ENCODE data around the gene CFAP69.
"Not testable (repeated sequence)": the region's sequence is repeated elsewhere in the genome, so short reads cannot be mapped to it uniquely, and the experiment has no call there.

Gene CFAP69

GRCh38 chr7:90236721-90237289, 8.2 kb upstream of the CFAP69 start:
- DNase-seq: no peak

- DNase-seq: no peak
Measured at GRCh38 chr7:90238022-90238421, 7.0 kb upstream of the CFAP69 start.

GRCh38 chr7:90238583-90238982, 6.4 kb upstream of the CFAP69 start:
- DNase-seq: no peak

- no peak for DNase-seq
Measured at GRCh38 chr7:90239050-90239449, 5.9 kb upstream of the CFAP69 start.

GRCh38 chr7:90239625-90240228, 5.2 kb upstream of the CFAP69 start:
- no peak for DNase-seq

- no peak for DNase-seq
Measured at GRCh38 chr7:90242369-90243168, 2.4 kb upstream of the CFAP69 start.

GRCh38 chr7:90243556-90243955, 1.4 kb upstream of the CFAP69 start:
- DNase-seq: no peak

GRCh38 chr7:90244565-90244908, 437 bp upstream of the CFAP69 start:
- no peak for DNase-seq

- no peak for DNase-seq
Measured at GRCh38 chr7:90246171-90246570, 1.2 kb downstream of the CFAP69 start.

- no peak for DNase-seq
Measured at GRCh38 chr7:90248706-90249105, 3.7 kb downstream of the CFAP69 start.

- DNase-seq: peak; percentile 46
Measured at GRCh38 chr7:90250601-90251303, 5.8 kb downstream of the CFAP69 start.

- no peak for DNase-seq
Measured at GRCh38 chr7:90251304-90251635, 6.3 kb downstream of the CFAP69 start.

GRCh38 chr7:90256011-90256410, 11.0 kb downstream of the CFAP69 start:
- DNase-seq: not testable (repeated sequence)

- DNase-seq: no peak
Measured at GRCh38 chr7:90256778-90257177, 11.8 kb downstream of the CFAP69 start.

GRCh38 chr7:90261441-90261840, 16.5 kb downstream of the CFAP69 start:
- no peak for DNase-seq

- DNase-seq: no peak
Measured at GRCh38 chr7:90262438-90262837, 17.5 kb downstream of the CFAP69 start.

GRCh38 chr7:90266808-90267207, 21.8 kb downstream of the CFAP69 start:
- DNase-seq: no peak

- no peak for DNase-seq
Measured at GRCh38 chr7:90267263-90267858, 22.4 kb downstream of the CFAP69 start.

GRCh38 chr7:90269163-90269562, 24.2 kb downstream of the CFAP69 start:
- DNase-seq: no peak

- no peak for DNase-seq
Measured at GRCh38 chr7:90270431-90271178, 25.6 kb downstream of the CFAP69 start.

GRCh38 chr7:90271753-90272152, 26.8 kb downstream of the CFAP69 start:
- DNase-seq: peak; percentile 12

- DNase-seq: no peak
Measured at GRCh38 chr7:90272242-90272641, 27.3 kb downstream of the CFAP69 start.

GRCh38 chr7:90274161-90274560, 29.2 kb downstream of the CFAP69 start:
- no peak for DNase-seq
